CD4-positive, CD25-positive, alpha-beta regulatory T cell (primary cell): Measurements from ENCODE around the gene CDK8. TPM values are rescaled to one million over a fixed set of nuclear protein-coding genes. Genes with fewer than 3 reads are reported as not detected.

Experiments
- ATAC-seq, 2 donors: fragments of 150-1000 bp; cut with Tn5 transposase; one replicate each; pipeline ENCODE4 v1.10.0; 2021; ENCODE audit warnings: low read depth in 2 of 2, moderate number of reproducible peaks in 2 of 2, moderate library complexity in 1 of 2
- DNase-seq, 3 donors: peaks; one replicate each; pipeline versions ENCODE4 v3.0.0 to v3.0.0-alpha.2; 2012 to 2022; ENCODE audit warnings: mixed read lengths in 1 of 3
- H3K27ac ChIP-seq: one replicate; pipeline ENCODE4 v1.7.0; 2013; ENCODE audit warnings: mild to moderate bottlenecking, low read length; ENCODE audit not compliant: insufficient read depth, poor library complexity, severe bottlenecking
- H3K27me3 ChIP-seq: one replicate; pipeline ENCODE4 v1.7.0; 2013; ENCODE audit warnings: low read length; ENCODE audit not compliant: control insufficient read depth, insufficient read depth
- H3K36me3 ChIP-seq: one replicate; pipeline ENCODE4 v1.7.0; 2013; ENCODE audit warnings: mild to moderate bottlenecking, low read length, moderate library complexity; ENCODE audit not compliant: control insufficient read depth, insufficient read depth
- H3K4me1 ChIP-seq: 2 replicates; pipeline ENCODE4 v1.7.0; 2013; ENCODE audit warnings: mild to moderate bottlenecking, low read length; ENCODE audit not compliant: insufficient read depth, control insufficient read depth, poor library complexity, severe bottlenecking
- H3K4me3 ChIP-seq: one replicate; pipeline ENCODE4 v1.7.0; 2013; ENCODE audit warnings: low read depth, mild to moderate bottlenecking, low read length, moderate library complexity
- H3K9me3 ChIP-seq, 2 experiments: 1 replicate in 1 of 2; 2 replicates in 1 of 2; pipeline ENCODE4 v1.7.0; 2013; ENCODE audit warnings: low read length in 2 of 2, mild to moderate bottlenecking in 1 of 2, moderate library complexity in 1 of 2; ENCODE audit not compliant: control insufficient read depth in 2 of 2
- H3K27ac Mint-ChIP-seq, 3 donors: one replicate each; pipeline ENCODE4 v1.8.0; 2020 to 2022; ENCODE audit warnings: mild to moderate bottlenecking in 3 of 3, mixed read lengths in 3 of 3, moderate library complexity in 2 of 3
- H3K27me3 Mint-ChIP-seq: one replicate; pipeline ENCODE4 v1.8.0; 2022; ENCODE audit warnings: mild to moderate bottlenecking, mixed read lengths
- H3K36me3 Mint-ChIP-seq: one replicate; pipeline ENCODE4 v1.8.0; 2020; ENCODE audit warnings: mixed read lengths
- H3K4me1 Mint-ChIP-seq, 4 donors: one replicate each; pipeline ENCODE4 v1.8.0; 2020 to 2022; ENCODE audit warnings: mixed read lengths in 4 of 4, mild to moderate bottlenecking in 1 of 4
- H3K4me3 Mint-ChIP-seq, 4 donors: one replicate each; pipeline ENCODE4 v1.8.0; 2020 to 2022; ENCODE audit warnings: mild to moderate bottlenecking in 4 of 4, mixed read lengths in 4 of 4, moderate library complexity in 3 of 4
- H3K9me3 Mint-ChIP-seq, 7 donors: one replicate each; pipeline ENCODE4 v1.8.0; 2020 to 2022; ENCODE audit warnings: mixed read lengths in 7 of 7, mild to moderate bottlenecking in 3 of 7, moderate library complexity in 2 of 7
- polyA plus RNA-seq, 4 donors: library from polyadenylated mRNA; unstranded; fragments of 300-500 nt; fragmentation: Illumina TruSeq; gene quantifications; one replicate each; pipeline ENCODE4 v1.2.3, GENCODE V29; 2021
- total RNA-seq: library from RNA; stranded (reverse); gene quantifications from one replicate; pipeline ENCODE4 v1.2.3, GENCODE V29; 2022

Gene CDK8
- total and polyA plus RNA-seq, 5 donors from 2014 or later, result 4.0 to 10.1 (median 4.7) TPM

DNA sequence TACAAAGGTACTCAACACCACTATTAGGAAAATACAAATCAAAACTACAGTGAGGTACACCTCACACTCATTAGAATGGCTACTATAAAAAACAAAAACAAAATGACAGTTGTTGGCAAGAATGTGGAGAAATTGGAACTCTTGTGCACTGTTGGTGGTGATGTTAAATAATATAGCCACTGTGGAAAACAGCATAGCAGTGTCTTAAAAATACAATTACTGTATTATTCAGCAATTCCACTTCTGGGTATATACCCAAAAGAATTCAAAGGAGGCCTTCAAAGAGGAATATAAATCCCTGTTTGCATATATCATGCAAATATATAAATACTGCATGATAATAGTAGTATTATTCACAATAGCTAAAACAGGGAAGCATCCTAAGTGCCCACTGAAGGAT lies 66.8 kb downstream of the CDK8 start:
- no peak overlapping the region for H3K27ac Mint-ChIP-seq
- H3K27me3 ChIP-seq, result no peaks in the 10 kb centered on the region
- peaks cover 25 to 41% (median 32%) of the 10 kb centered on the region in 4 donors for H3K4me1 Mint-ChIP-seq
- H3K9me3 Mint-ChIP-seq, result peaks cover 0 to 4% (median 0%) of the 10 kb centered on the region in 7 donors
- H3K36me3 Mint-ChIP-seq, result peaks cover 6% of the 10 kb centered on the region
- no peak overlapping the region for H3K27ac ChIP-seq
- ATAC-seq (no peak), DNase-seq (no peak)
- no peak overlapping the region for H3K4me3 ChIP-seq
- H3K4me3 Mint-ChIP-seq, result no peak overlapping the region
- no peaks in the 10 kb centered on the region for H3K36me3 ChIP-seq
- no peaks in the 10 kb centered on the region for H3K9me3 ChIP-seq
- no peaks in the 10 kb centered on the region for H3K27me3 Mint-ChIP-seq
- no peaks in the 10 kb centered on the region for H3K4me1 ChIP-seq

DNA sequence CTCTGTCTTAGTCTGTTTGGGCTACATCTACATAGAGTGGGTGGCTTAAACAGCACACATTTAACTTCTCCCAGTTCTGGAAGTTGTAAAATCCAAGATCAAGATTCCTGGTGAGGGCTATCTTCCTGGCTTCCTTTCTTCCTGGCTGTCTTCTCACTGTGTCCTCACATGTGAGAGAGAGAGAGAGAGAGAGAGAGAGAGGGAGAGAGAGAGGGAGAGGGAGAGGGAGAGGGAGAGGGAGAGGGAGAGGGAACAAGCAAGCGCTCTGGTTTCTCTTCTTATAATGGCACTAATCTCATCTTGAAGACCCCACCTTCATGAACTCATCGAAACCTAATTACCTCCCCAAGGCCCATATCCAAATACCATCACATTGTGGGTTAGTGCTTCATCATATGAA lies 69.2 kb downstream of the CDK8 start:
- H3K4me3 ChIP-seq, result no peak overlapping the region
- no peaks in the 10 kb centered on the region for H3K27me3 ChIP-seq
- H3K9me3 ChIP-seq, result no peaks in the 10 kb centered on the region
- Mint-ChIP-seq H3K27ac (no peak overlapping the region), H3K36me3 (no peaks in the 10 kb centered on the region), H3K4me1 (peaks cover 20 to 44% (median 40%) of the 10 kb centered on the region in 4 donors), H3K27me3 (no peaks in the 10 kb centered on the region), H3K4me3 (no peak overlapping the region), H3K9me3 (peaks cover 0 to 2% (median 0%) of the 10 kb centered on the region in 7 donors)
- ATAC-seq (no peak), DNase-seq (no peak)
- H3K27ac ChIP-seq, result no peak overlapping the region
- no peaks in the 10 kb centered on the region for H3K4me1 ChIP-seq
- H3K36me3 ChIP-seq, result no peaks in the 10 kb centered on the region

DNA sequence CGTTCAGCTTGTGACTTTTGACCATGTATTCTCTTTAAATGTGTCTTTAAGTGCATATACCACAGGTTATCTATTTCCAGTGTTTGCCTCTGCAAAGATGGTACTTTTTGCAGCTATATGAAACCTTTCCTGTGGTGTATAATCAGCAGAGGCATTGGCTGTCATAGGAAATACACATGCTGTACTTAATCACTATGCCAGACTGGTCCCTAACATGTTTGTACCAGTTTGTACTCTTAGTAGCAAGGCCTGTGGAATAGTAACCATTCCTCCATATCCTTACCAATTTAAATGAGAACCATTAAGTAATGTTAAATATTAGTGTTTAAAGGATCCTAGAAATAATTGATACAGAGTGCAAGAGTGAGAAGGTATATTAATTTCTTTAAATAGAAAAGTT lies 69.8 kb downstream of the CDK8 start:
- no peaks in the 10 kb centered on the region for H3K27me3 Mint-ChIP-seq
- Histone ChIP-seq H3K9me3 (no peaks in the 10 kb centered on the region), H3K4me3 (no peak overlapping the region), H3K27me3 (no peaks in the 10 kb centered on the region), H3K4me1 (no peaks in the 10 kb centered on the region), H3K27ac (no peak overlapping the region), H3K36me3 (no peaks in the 10 kb centered on the region)
- H3K27ac Mint-ChIP-seq, result no peak overlapping the region
- ATAC-seq, result no peak
- H3K4me1 Mint-ChIP-seq, result peaks cover 25 to 46% (median 44%) of the 10 kb centered on the region in 4 donors
- DNase-seq, result no peak
- peaks cover 1% of the 10 kb centered on the region for H3K36me3 Mint-ChIP-seq
- H3K4me3 Mint-ChIP-seq, result no peak overlapping the region
- peaks cover 0 to 3% (median under 1%) of the 10 kb centered on the region in 7 donors for H3K9me3 Mint-ChIP-seq

DNA sequence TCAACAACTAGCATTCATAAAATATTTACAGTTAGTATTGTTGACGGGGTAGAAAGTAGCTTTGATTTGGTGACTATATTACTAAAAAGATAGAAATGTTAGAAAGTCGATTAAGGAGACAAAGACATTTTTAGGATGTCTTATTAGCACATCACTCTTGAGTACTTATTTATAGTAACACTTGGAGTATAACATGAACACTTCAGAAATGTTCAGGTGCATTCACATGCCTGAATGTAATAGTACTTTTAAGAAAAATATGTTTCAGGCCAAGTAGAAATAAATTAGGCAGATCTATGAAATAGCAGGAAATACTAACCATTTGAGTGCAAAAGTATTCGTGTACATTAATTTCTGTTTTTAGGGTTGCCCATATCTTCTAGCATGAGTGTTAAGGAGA lies 70.4 kb downstream of the CDK8 start:
- Histone ChIP-seq H3K27me3 (no peaks in the 10 kb centered on the region), H3K9me3 (no peaks in the 10 kb centered on the region), H3K4me3 (no peak overlapping the region), H3K27ac (no peak overlapping the region), H3K36me3 (no peaks in the 10 kb centered on the region), H3K4me1 (no peaks in the 10 kb centered on the region)
- no peak for ATAC-seq
- Mint-ChIP-seq H3K36me3 (peaks cover 5% of the 10 kb centered on the region), H3K9me3 (peaks cover 0 to 7% (median 1%) of the 10 kb centered on the region in 7 donors), H3K4me3 (no peak overlapping the region), H3K4me1 (peaks cover 28 to 48% (median 47%) of the 10 kb centered on the region in 4 donors), H3K27ac (no peak overlapping the region), H3K27me3 (no peaks in the 10 kb centered on the region)
- no peak for DNase-seq

DNA sequence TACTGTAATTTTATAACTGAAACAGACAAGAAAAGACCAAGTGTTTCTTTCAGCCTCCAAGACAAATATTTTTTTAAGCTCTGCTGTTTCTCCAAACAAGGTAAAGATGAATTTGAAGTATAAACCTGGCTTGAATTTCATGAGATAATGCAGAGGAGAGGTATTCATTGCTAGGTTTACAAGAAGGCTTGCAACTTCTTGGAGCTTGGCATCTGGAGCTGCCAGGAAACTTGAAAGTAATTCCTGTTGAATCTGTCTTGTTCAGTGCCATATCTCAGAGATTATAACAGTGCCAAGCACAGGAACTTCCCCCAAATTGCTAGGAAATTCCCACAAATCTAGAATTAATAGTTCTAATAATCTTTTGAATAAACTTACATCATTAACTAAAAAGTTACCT lies 70.9 kb downstream of the CDK8 start:
- peaks cover 5% of the 10 kb centered on the region for H3K36me3 Mint-ChIP-seq
- H3K27ac Mint-ChIP-seq, result peak overlapping the region in 1 of 3 donors; percentile 29
- H3K27me3 Mint-ChIP-seq, result no peaks in the 10 kb centered on the region
- no peak for ATAC-seq
- no peaks in the 10 kb centered on the region for H3K27me3 ChIP-seq
- peaks cover 28 to 50% (median 49%) of the 10 kb centered on the region in 4 donors for H3K4me1 Mint-ChIP-seq
- H3K36me3 ChIP-seq, result no peaks in the 10 kb centered on the region
- H3K4me3 ChIP-seq, result no peak overlapping the region
- peaks cover 0 to 7% (median 1%) of the 10 kb centered on the region in 7 donors for H3K9me3 Mint-ChIP-seq
- H3K9me3 ChIP-seq, result no peaks in the 10 kb centered on the region
- DNase-seq, result no peak
- no peak overlapping the region for H3K27ac ChIP-seq
- H3K4me3 Mint-ChIP-seq, result no peak overlapping the region
- no peaks in the 10 kb centered on the region for H3K4me1 ChIP-seq

DNA sequence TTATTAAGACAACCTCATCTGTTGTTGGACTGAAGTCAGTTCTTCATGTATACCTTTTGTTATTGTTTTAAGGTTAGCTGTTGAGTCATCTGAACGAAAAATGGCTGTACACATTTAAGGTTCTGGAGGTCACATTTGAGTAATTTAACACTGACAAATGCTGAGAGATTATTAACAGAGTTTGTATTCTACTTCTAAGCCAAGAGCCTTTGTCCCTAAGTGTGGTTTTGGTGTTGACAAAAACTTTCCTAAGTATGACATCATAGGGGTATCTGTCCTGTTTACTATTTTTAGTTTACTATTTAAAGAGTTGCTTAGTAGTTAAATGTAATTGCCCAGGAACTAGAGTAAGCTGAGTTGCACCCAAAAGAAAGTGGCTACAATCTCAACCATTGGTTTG lies 71.9 kb downstream of the CDK8 start:
- Mint-ChIP-seq H3K27me3 (no peaks in the 10 kb centered on the region), H3K4me1 (peaks cover 33 to 53% (median 52%) of the 10 kb centered on the region in 4 donors), H3K27ac (peak overlapping the region in 1 of 3 donors; percentile 29)

DNA sequence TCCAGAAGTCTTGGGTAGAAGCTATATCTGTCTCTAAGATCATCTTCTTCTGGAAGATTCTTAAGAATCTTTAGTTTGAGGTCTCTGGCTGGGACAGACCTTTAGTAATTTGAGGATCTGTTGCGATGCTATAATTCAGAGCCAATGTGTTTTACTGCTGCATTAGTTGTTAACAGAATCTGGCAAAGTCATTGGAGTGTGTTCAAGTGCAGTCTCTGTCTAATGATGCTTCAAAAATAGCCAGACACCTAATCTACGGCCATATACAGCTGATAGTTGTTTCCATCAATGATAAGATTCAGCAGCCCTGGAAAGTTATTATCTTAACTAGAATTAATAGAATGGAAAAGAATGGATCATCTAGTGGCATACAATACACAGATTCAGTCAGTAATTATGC lies 72.6 kb downstream of the CDK8 start:
- H3K4me1 ChIP-seq, result no peaks in the 10 kb centered on the region
- H3K27me3 ChIP-seq, result no peaks in the 10 kb centered on the region
- Mint-ChIP-seq H3K4me1 (peaks cover 40 to 56% (median 53%) of the 10 kb centered on the region in 4 donors), H3K36me3 (peaks cover 8% of the 10 kb centered on the region), H3K27ac (no peak overlapping the region), H3K9me3 (peaks cover 0 to 8% (median 2%) of the 10 kb centered on the region in 7 donors), H3K27me3 (no peaks in the 10 kb centered on the region), H3K4me3 (no peak overlapping the region)
- H3K9me3 ChIP-seq, result no peaks in the 10 kb centered on the region
- ATAC-seq (no peak), DNase-seq (no peak)
- H3K4me3 ChIP-seq, result no peak overlapping the region
- no peak overlapping the region for H3K27ac ChIP-seq
- H3K36me3 ChIP-seq, result no peaks in the 10 kb centered on the region

More for the DNA sequence above, 71.9 kb downstream of the CDK8 start:
- no peaks in the 10 kb centered on the region for H3K36me3 ChIP-seq
- no peak overlapping the region for H3K27ac ChIP-seq
- H3K4me3 Mint-ChIP-seq, result no peak overlapping the region
- H3K9me3 ChIP-seq, result no peaks in the 10 kb centered on the region
- H3K9me3 Mint-ChIP-seq, result peaks cover 0 to 7% (median 2%) of the 10 kb centered on the region in 7 donors
- H3K36me3 Mint-ChIP-seq, result peaks cover 8% of the 10 kb centered on the region
- no peaks in the 10 kb centered on the region for H3K27me3 ChIP-seq
- ATAC-seq (no peak), DNase-seq (no peak)
- H3K4me3 ChIP-seq, result no peak overlapping the region
- H3K4me1 ChIP-seq, result no peaks in the 10 kb centered on the region

DNA sequence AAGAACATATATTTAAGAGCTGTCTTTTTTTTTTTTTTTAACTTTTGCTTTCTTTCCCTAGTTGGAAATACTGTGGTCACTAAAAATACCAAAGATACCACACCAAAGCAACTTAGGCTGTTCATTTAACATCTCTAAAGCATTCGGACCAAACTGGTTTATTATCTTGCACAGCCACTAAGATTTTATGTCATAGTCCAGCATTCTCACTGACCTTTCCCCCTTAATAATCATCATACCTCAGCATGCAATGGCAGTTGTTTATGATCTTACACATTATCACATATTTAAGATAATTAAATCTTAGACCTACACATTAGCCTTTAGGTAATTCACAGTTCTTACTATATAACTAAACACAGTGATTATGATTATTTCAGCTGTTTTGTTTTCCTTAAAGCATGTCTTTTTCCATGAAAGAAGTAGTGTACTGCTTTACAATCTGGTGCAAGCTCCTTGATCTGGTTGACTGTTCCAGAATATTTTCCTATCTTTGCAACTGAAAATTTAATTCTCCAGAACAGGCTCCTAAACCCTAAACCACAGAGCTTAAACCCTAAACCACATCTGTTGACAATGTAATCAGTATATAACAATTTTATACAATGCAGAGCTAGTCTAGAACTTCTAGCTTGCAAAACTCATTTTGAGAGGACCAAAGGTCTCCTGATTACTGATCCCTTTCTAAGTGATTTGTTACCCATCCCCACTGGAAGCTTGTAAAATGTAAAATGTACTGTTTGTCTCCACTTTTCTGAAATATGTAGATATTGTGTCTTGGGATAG lies 74.2 kb downstream of the CDK8 start:
- Histone ChIP-seq H3K36me3 (no peaks in the 10 kb centered on the region), H3K27ac (no peak overlapping the region), H3K4me3 (no peak overlapping the region), H3K4me1 (no peaks in the 10 kb centered on the region), H3K27me3 (no peaks in the 10 kb centered on the region), H3K9me3 (no peaks in the 10 kb centered on the region)
- peaks cover 45 to 52% (median 50%) of the 10 kb centered on the region in 4 donors for H3K4me1 Mint-ChIP-seq
- DNase-seq, result no peak
- no peak for ATAC-seq
- no peak overlapping the region for H3K4me3 Mint-ChIP-seq
- peaks cover 12% of the 10 kb centered on the region for H3K36me3 Mint-ChIP-seq
- peaks cover 0 to 8% (median 1%) of the 10 kb centered on the region in 7 donors for H3K9me3 Mint-ChIP-seq
- no peaks in the 10 kb centered on the region for H3K27me3 Mint-ChIP-seq
- H3K27ac Mint-ChIP-seq, result no peak overlapping the region
